WI38 (cell line): Measurements from ENCODE around the gene DAPK1.
"Not testable (repeated sequence)": the region's sequence is repeated elsewhere in the genome, so short reads cannot be mapped to it uniquely, and the experiment has no call there.

Experiments
- H3K4me3 ChIP-seq: 2 replicates; pipeline ENCODE4 v1.5.1; 2011; ENCODE audit warnings: low read depth, mild to moderate bottlenecking, control low read depth, low read length
- CTCF ChIP-seq: IDR thresholded peaks from 2 replicates; pipeline ENCODE4 v1.5.1; 2012; ENCODE audit warnings: low read depth, mild to moderate bottlenecking, control low read depth, low read length

The DAPK1 gene

GRCh38 chr9:87498046-87498810 lies 561 bp downstream of the DAPK1 start:
- H3K4me3 ChIP-seq = no peak overlapping the region
- TF ChIP-seq CTCF = no peak

GRCh38 chr9:87498811-87499360 lies 1.2 kb downstream of the DAPK1 start:
- H3K4me3 ChIP-seq = no peak overlapping the region
- no peak for TF ChIP-seq CTCF

- no peak overlapping the region for H3K4me3 ChIP-seq
- no peak for TF ChIP-seq CTCF
These were observed 1.9 kb downstream of the DAPK1 start for GRCh38 chr9:87499424-87500017.

GRCh38 chr9:87500491-87501270 lies 3.0 kb downstream of the DAPK1 start:
- no peak overlapping the region for H3K4me3 ChIP-seq
- no peak for TF ChIP-seq CTCF

GRCh38 chr9:87501271-87501656 lies 3.6 kb downstream of the DAPK1 start:
- not testable (repeated sequence) for H3K4me3 ChIP-seq

- no peak overlapping the region for H3K4me3 ChIP-seq
- no peak for TF ChIP-seq CTCF
These were observed 4.1 kb downstream of the DAPK1 start for GRCh38 chr9:87501806-87502205.

GRCh38 chr9:87502391-87503221 lies 4.9 kb downstream of the DAPK1 start:
- H3K4me3 ChIP-seq = no peak overlapping the region
- TF ChIP-seq CTCF = no peak
